Heart right ventricle (tissue), 16 donors: ENCODE measurements around the gene L2HGDH. TPM values are rescaled to one million over a fixed set of nuclear protein-coding genes. Genes with fewer than 3 reads are reported as not detected.

Experiments
- ATAC-seq, 8 donors: fragments of 200-7000 bp; cut with Tn5 transposase; one replicate each; pipeline ENCODE4 v1.9.1; 2020; ENCODE audit warnings: mild to moderate bottlenecking in 8 of 8, moderate library complexity in 8 of 8, moderate number of reproducible peaks in 1 of 8
- DNase-seq, 2 donors: peaks; one replicate each; pipeline ENCODE4 v3.0.0-alpha.2; 2020
- H3K27ac ChIP-seq, 10 donors: fragments of 200-600 bp; sonication (generic) in 2 of 10; one replicate each; pipeline versions ENCODE4 v1.5.0 to v1.8.0; 2020 to 2022; ENCODE audit warnings: mild to moderate bottlenecking in 3 of 10
- H3K27me3 ChIP-seq, 7 donors: fragments of 200-600 bp; one replicate each; pipeline ENCODE4 v1.8.0; 2021 to 2022; ENCODE audit warnings: mild to moderate bottlenecking in 2 of 7
- H3K36me3 ChIP-seq, 9 donors: fragments of 200-600 bp; sonication (generic) in 1 of 9; one replicate each; pipeline versions ENCODE4 v1.5.0 to v1.8.0; 2020 to 2022; ENCODE audit warnings: mild to moderate bottlenecking in 2 of 9
- H3K4me1 ChIP-seq, 9 donors: fragments of 200-600 bp; sonication (generic) in 1 of 9; one replicate each; pipeline versions ENCODE4 v1.5.0 to v1.8.0; 2020 to 2022; ENCODE audit warnings: mild to moderate bottlenecking in 4 of 9
- H3K4me3 ChIP-seq, 10 donors: fragments of 200-600 bp; sonication (generic) in 2 of 10; one replicate each; pipeline versions ENCODE4 v1.5.0 to v1.8.0; 2020 to 2022; ENCODE audit warnings: mild to moderate bottlenecking in 7 of 10, moderate library complexity in 2 of 10
- H3K9me3 ChIP-seq, 11 donors: fragments of 200-600 bp in 10 of 11; sonication (generic) in 2 of 11; one replicate each; pipeline versions ENCODE4 v1.5.0 to v1.8.0; 2013 to 2022; ENCODE audit warnings: mild to moderate bottlenecking in 2 of 11, control low read depth in 1 of 11, moderate library complexity in 1 of 11
- WGBS, 2 donors: extraction: QIAGEN DNeasy Blood & Tissue Kit; methylation state at CpG; one replicate each; pipeline ENCODE4 v1.1.7; 2013; ENCODE audit warnings: inconsistent platforms in 1 of 2; 5-methylcytosine and 5-hydroxymethylcytosine counted together
- intact Hi-C, 10 donors: fragments of 100-400 bp; cut with DNase I; formaldehyde crosslinking; loops; one replicate each; pipeline versions ENCODE4 v1.11.1 to v1.14.2; 2022
- polyA plus RNA-seq, 2 donors: library from polyadenylated mRNA; stranded (reverse); fragments of 200-250 nt; gene quantifications; one replicate each; pipeline ENCODE4 v1.2.3, GENCODE V29; 2013
- total RNA-seq, 10 donors: library from RNA; stranded (reverse); fragmentation: NEBNext Ultra II Directional in 3 of 10; extraction: Animal tissue kit (Norgen Biotek cat#: 25700) in 3 of 10; gene quantifications; one replicate each; pipeline versions ENCODE4 v1.2.1 to v1.2.4, GENCODE V29; 2021 to 2023
- TF ChIP-seq, protein P1 (sequence below), 9 donors: fragments of 200-600 bp; sonication (generic) in 2 of 9; IDR thresholded peaks; one replicate each; pipeline versions ENCODE4 v1.5.0 to v1.8.0; 2021 to 2022; ENCODE audit warnings: antibody characterized with exemption in 9 of 9, mild to moderate bottlenecking in 5 of 9, moderate library complexity in 1 of 9
- donor health status: Arrhythmogenic right ventricular cardiomyopathy.
- donor health status: ischemic (EF 13 %, LVEDD 7.1; RV severe dilation, severe dysfunction).
- donor health status: healthy with polysubstance abuse.
- donor health status: DM: no; HTN: yes; CAD: no.
- donor health status: DM: no; HTN: no; CAD: no.
- donor health status: ischemic (EF 25% LVEDD 6.9; RV normal size, moderate dysfunction).
- donor health status: ischemic (EF 25% LVEDD 5.7; RV mildly dilated, moderate dysfunction).
- donor health status: healthy.
- donor health status: DM: yes; HTN: yes; CAD: no.
- donor health status: Ischemic cardiomyopathy.
- donor health status: ischemic (EF 35%, LVEDD 5.7; RV mildly dilated, moderate dysfunction).
- donor health status: nonischemic (EF 11% LVEDD 7.7; RV severe dilation, severe dysfunction).
- donor health status: DM: yes; HTN: yes; CAD: no.
- donor health status: PGD.
- donor health status: ischemic (EF 29% LVEDD 5.4; RV normal size, mild dysfunction).
- donor health status: nonischemic (EF 23%, LVEDD 6.1; RV moderate dilation, normal function).

The L2HGDH gene
- total and polyA plus RNA-seq, 12 donors: 1.9 to 15.5 (median 11.6) TPM

- no peaks in the 10 kb centered on the region for H3K9me3 ChIP-seq
- no peaks in the 10 kb centered on the region for H3K27me3 ChIP-seq
- WGBS, 2 donors: 80 to 81% methylated on average over 3 of the region's 3 CpGs
- H3K4me3 ChIP-seq: no peak overlapping the region
- ATAC-seq (no peak), DNase-seq (no peak)
- intact Hi-C loops: no loop called here
- peaks cover 0 to 5% (median 0%) of the 10 kb centered on the region in 9 donors for H3K36me3 ChIP-seq
- no peak overlapping the region for H3K27ac ChIP-seq
- TF ChIP-seq, protein P1, sequence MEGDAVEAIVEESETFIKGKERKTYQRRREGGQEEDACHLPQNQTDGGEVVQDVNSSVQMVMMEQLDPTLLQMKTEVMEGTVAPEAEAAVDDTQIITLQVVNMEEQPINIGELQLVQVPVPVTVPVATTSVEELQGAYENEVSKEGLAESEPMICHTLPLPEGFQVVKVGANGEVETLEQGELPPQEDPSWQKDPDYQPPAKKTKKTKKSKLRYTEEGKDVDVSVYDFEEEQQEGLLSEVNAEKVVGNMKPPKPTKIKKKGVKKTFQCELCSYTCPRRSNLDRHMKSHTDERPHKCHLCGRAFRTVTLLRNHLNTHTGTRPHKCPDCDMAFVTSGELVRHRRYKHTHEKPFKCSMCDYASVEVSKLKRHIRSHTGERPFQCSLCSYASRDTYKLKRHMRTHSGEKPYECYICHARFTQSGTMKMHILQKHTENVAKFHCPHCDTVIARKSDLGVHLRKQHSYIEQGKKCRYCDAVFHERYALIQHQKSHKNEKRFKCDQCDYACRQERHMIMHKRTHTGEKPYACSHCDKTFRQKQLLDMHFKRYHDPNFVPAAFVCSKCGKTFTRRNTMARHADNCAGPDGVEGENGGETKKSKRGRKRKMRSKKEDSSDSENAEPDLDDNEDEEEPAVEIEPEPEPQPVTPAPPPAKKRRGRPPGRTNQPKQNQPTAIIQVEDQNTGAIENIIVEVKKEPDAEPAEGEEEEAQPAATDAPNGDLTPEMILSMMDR (IDR thresholded peaks at IDR 0.05): no peak
- no peaks in the 10 kb centered on the region for H3K4me1 ChIP-seq
These were observed 52.0 kb downstream of the L2HGDH start for GRCh38 chr14:50260072-50260471.

DNA sequence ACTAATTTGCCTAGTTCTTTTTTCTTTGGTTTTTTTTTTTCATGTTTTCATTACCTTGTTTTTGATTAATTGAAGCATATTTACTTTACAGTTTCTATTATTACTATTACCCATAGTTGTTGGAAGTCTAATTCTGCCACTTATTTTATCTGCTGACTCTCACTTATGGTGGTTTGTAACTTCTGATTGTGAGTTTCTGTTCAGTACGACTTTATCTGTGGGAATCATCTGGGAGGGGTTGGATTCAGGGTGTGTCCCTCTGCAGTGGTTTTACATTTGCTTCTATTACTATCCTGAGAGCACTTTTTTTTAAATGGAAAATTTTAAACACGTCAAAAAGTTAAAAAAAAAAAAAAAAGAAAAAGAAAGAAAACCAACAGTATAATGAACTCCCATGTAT lies 54.3 kb downstream of the L2HGDH start:
- no peak for DNase-seq
- Histone ChIP-seq H3K4me3 (no peak overlapping the region), H3K9me3 (peaks cover 0 to 4% (median 0%) of the 10 kb centered on the region in 11 donors), H3K4me1 (no peaks in the 10 kb centered on the region), H3K36me3 (no peaks in the 10 kb centered on the region), H3K27ac (no peak overlapping the region), H3K27me3 (no peaks in the 10 kb centered on the region)
- WGBS, 2 donors: 43 to 61% methylated on average over 2 of the region's 2 CpGs
- intact Hi-C loops: no loop called here
- no peak for ATAC-seq
- TF ChIP-seq, protein P1 (IDR thresholded peaks at IDR 0.05): no peak

- ATAC-seq: no peak
- intact Hi-C loops: no loop called here
- Histone ChIP-seq H3K27me3 (no peaks in the 10 kb centered on the region), H3K4me1 (no peaks in the 10 kb centered on the region), H3K4me3 (no peak overlapping the region), H3K36me3 (peaks cover 0 to 4% (median 0%) of the 10 kb centered on the region in 9 donors), H3K9me3 (peaks cover 0 to 16% (median 0%) of the 10 kb centered on the region in 11 donors), H3K27ac (no peak overlapping the region)
- TF ChIP-seq, protein P1 (IDR thresholded peaks at IDR 0.05): no peak
- 59 to 78% methylated on average over 3 of the region's 3 CpGs for WGBS, 2 donors
- DNase-seq: no peak
These were observed 57.8 kb downstream of the L2HGDH start for GRCh38 chr14:50254248-50254647.

- TF ChIP-seq, protein P1 (IDR thresholded peaks at IDR 0.05): no peak
- no peak for DNase-seq
These were observed 62.8 kb downstream of the L2HGDH start for GRCh38 chr14:50249136-50249775.

More at GRCh38 chr14:50249136-50249775, 62.8 kb downstream of the L2HGDH start:
- 77 to 93% methylated on average over 7 of the region's 7 CpGs for WGBS, 2 donors
- no peaks in the 10 kb centered on the region for H3K4me1 ChIP-seq
- H3K27me3 ChIP-seq: no peaks in the 10 kb centered on the region
- H3K27ac ChIP-seq: no peak overlapping the region
- intact Hi-C loops: no loop called here
- peaks cover 0 to 16% (median 0%) of the 10 kb centered on the region in 11 donors for H3K9me3 ChIP-seq
- H3K36me3 ChIP-seq: peaks cover 0 to 17% (median 0%) of the 10 kb centered on the region in 9 donors
- ATAC-seq: no peak
- H3K4me3 ChIP-seq: no peak overlapping the region
